ENCODE data around the gene FGGY. TPM values are rescaled to one million over a fixed set of nuclear protein-coding genes. Genes with fewer than 3 reads are reported as not detected.

Gene FGGY
- total RNA-seq, 1 experiment from 2014 or later, result 12.0 TPM

DNA sequence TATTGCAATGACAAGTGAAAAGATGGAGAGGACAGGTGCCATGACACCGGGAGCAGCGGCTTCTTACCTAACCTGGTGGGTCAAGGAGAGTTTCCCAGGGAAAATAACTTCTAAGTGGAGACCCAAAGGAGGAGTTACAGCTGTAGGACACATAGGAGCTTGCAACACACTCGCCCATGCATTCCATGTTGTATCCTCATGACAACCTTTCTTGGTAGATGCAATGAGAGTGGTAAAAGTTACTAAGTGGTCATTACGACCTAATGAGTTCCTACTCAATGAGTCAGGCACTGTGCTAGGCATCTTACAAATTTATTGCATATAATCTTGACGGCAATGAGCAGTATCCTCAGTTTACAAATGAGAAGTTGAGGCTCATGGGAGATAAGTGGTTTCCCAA is 398.4 kb downstream of the FGGY start (continued):
- TF ChIP-seq, protein P1, sequence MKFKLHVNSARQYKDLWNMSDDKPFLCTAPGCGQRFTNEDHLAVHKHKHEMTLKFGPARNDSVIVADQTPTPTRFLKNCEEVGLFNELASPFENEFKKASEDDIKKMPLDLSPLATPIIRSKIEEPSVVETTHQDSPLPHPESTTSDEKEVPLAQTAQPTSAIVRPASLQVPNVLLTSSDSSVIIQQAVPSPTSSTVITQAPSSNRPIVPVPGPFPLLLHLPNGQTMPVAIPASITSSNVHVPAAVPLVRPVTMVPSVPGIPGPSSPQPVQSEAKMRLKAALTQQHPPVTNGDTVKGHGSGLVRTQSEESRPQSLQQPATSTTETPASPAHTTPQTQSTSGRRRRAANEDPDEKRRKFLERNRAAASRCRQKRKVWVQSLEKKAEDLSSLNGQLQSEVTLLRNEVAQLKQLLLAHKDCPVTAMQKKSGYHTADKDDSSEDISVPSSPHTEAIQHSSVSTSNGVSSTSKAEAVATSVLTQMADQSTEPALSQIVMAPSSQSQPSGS (CRISPR knock-in tag; IDR thresholded peaks at IDR 0.05; ENCODE audit: borderline replicate concordance, low read depth), result no peak

DNA sequence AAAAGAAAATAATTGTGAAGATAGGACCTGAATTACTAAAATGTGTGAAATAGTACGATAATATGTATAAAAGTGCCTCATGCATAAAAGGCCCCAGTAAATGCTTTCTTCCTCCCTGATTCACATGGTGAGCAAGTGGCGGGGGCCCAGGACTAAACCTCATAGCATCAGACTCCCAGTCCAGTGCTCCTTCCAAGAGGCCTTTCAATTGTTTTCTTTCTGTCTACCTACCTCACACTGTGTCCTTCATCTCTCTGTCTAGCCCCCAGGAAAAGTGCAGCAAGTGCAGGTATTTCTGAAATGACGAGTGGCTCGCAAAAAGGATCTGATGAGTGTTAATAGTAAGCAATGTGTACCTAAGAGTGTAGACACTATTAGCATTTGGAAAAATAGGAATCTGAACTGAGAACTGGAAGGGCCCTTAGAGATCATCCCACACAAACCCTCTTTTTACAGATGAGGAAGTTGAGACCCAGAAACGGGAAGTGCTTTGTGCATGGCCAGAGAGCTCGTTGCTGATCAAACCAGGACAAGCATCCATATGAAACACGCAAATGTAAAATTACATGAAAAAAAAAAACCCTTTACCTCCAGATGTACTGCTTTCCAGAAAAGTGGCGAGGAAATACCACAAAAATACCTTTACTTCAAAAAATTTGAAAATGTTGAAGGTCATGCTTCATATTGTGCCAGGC is 399.7 kb downstream of the FGGY start:
- H3K36me3 Mint-ChIP-seq, result no peaks in the 10 kb centered on the region
- no peak overlapping the region for H3K27ac Mint-ChIP-seq
- H3K4me3 Mint-ChIP-seq, result no peak overlapping the region
- ATAC-seq (no peak), DNase-seq (ENCODE audit: low spot score) (no peak)
- no peak for TF ChIP-seq FOXJ3 (CRISPR knock-in tag; IDR thresholded peaks at IDR 0.05; ENCODE audit: borderline replicate concordance)
- no peak for TF ChIP-seq TEAD1 (CRISPR knock-in tag; IDR thresholded peaks at IDR 0.05)
- TF ChIP-seq PRRX2 (CRISPR knock-in tag; IDR thresholded peaks at IDR 0.05), result no peak
- TF ChIP-seq NFATC4 (CRISPR knock-in tag; IDR thresholded peaks at IDR 0.05), result no peak
- no peak for TF ChIP-seq ZNF219 (CRISPR knock-in tag; IDR thresholded peaks at IDR 0.05; ENCODE audit: borderline replicate concordance)
- TF ChIP-seq NR3C1 (CRISPR knock-in tag; conservative IDR thresholded peaks at IDR 0.05; ENCODE audit: low read depth), result no peak
- TF ChIP-seq ZNF423 (CRISPR knock-in tag; IDR thresholded peaks at IDR 0.05), result no peak
- TF ChIP-seq, protein P2, sequence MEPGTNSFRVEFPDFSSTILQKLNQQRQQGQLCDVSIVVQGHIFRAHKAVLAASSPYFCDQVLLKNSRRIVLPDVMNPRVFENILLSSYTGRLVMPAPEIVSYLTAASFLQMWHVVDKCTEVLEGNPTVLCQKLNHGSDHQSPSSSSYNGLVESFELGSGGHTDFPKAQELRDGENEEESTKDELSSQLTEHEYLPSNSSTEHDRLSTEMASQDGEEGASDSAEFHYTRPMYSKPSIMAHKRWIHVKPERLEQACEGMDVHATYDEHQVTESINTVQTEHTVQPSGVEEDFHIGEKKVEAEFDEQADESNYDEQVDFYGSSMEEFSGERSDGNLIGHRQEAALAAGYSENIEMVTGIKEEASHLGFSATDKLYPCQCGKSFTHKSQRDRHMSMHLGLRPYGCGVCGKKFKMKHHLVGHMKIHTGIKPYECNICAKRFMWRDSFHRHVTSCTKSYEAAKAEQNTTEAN (CRISPR knock-in tag; IDR thresholded peaks at IDR 0.05), result no peak
- TF ChIP-seq CREB1 (CRISPR knock-in tag; IDR thresholded peaks at IDR 0.05), result no peak
- TF ChIP-seq FOXP1 (CRISPR knock-in tag; IDR thresholded peaks at IDR 0.05; ENCODE audit: borderline replicate concordance), result no peak
- peaks cover 28% of the 10 kb centered on the region for H3K4me1 Mint-ChIP-seq
- ChIA-PET POLR2A (no interaction called here), CTCF (no interaction called here)
- no peaks in the 10 kb centered on the region for H3K27me3 Mint-ChIP-seq (ENCODE audit: low read depth)
- peaks cover 4% of the 10 kb centered on the region for H3K9me3 Mint-ChIP-seq

DNA sequence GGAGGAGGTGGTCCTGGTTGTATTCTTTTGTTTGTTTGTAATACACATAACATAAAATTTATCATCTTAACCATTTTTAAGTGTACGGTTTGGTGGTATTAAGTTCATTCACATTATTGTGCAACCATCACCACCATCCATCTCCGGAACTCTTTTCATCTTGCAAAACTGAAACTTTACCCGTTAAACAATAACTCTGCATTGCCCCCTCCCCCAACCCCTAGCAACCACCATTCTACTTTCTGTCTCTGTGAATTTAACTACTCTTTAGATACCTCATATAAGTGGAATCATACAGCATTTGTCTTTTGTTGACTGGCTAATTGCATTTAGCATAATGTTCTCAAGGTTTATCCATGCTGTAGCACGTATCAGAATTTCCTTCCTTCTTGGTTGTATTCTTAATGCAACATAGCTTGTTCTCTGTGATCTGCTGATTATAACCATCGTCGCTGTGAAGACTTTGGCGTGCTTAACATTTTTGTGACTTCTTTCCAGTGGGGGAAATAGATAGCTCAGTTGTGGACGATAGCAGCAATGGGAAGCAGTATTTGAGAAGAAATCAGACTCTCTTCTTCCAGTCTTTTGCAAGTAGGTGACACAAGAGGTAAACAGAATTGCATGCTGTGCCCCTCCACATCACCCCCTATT is 400.4 kb downstream of the FGGY start:
- Mint-ChIP-seq H3K4me3 (no peak overlapping the region), H3K27me3 (ENCODE audit: low read depth) (no peaks in the 10 kb centered on the region), H3K36me3 (no peaks in the 10 kb centered on the region), H3K4me1 (peaks cover 28% of the 10 kb centered on the region), H3K9me3 (peaks cover 4% of the 10 kb centered on the region), H3K27ac (no peak overlapping the region)
- DNase-seq (ENCODE audit: low spot score) (no peak), ATAC-seq (no peak)
- ChIA-PET CTCF (interaction anchor here (1.2 to 1.9 kb wide), 3 partner anchors 19 to 407 kb away, joined by 3 to 7 read pairs (median 4); no protein-coding TSS in a partner anchor), POLR2A (no interaction called here)
- TF ChIP-seq, protein P2 (CRISPR knock-in tag; IDR thresholded peaks at IDR 0.05), result no peak
- TF ChIP-seq, protein P3, sequence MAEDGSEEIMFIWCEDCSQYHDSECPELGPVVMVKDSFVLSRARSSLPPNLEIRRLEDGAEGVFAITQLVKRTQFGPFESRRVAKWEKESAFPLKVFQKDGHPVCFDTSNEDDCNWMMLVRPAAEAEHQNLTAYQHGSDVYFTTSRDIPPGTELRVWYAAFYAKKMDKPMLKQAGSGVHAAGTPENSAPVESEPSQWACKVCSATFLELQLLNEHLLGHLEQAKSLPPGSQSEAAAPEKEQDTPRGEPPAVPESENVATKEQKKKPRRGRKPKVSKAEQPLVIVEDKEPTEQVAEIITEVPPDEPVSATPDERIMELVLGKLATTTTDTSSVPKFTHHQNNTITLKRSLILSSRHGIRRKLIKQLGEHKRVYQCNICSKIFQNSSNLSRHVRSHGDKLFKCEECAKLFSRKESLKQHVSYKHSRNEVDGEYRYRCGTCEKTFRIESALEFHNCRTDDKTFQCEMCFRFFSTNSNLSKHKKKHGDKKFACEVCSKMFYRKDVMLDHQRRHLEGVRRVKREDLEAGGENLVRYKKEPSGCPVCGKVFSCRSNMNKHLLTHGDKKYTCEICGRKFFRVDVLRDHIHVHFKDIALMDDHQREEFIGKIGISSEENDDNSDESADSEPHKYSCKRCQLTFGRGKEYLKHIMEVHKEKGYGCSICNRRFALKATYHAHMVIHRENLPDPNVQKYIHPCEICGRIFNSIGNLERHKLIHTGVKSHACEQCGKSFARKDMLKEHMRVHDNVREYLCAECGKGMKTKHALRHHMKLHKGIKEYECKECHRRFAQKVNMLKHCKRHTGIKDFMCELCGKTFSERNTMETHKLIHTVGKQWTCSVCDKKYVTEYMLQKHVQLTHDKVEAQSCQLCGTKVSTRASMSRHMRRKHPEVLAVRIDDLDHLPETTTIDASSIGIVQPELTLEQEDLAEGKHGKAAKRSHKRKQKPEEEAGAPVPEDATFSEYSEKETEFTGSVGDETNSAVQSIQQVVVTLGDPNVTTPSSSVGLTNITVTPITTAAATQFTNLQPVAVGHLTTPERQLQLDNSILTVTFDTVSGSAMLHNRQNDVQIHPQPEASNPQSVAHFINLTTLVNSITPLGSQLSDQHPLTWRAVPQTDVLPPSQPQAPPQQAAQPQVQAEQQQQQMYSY (CRISPR knock-in tag; IDR thresholded peaks at IDR 0.05), result no peak
- TF ChIP-seq, protein P4, sequence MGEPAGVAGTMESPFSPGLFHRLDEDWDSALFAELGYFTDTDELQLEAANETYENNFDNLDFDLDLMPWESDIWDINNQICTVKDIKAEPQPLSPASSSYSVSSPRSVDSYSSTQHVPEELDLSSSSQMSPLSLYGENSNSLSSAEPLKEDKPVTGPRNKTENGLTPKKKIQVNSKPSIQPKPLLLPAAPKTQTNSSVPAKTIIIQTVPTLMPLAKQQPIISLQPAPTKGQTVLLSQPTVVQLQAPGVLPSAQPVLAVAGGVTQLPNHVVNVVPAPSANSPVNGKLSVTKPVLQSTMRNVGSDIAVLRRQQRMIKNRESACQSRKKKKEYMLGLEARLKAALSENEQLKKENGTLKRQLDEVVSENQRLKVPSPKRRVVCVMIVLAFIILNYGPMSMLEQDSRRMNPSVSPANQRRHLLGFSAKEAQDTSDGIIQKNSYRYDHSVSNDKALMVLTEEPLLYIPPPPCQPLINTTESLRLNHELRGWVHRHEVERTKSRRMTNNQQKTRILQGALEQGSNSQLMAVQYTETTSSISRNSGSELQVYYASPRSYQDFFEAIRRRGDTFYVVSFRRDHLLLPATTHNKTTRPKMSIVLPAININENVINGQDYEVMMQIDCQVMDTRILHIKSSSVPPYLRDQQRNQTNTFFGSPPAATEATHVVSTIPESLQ (CRISPR knock-in tag; IDR thresholded peaks at IDR 0.05), result no peak
- TF ChIP-seq ZNF423 (CRISPR knock-in tag; IDR thresholded peaks at IDR 0.05), result no peak
- TF ChIP-seq, protein P5, sequence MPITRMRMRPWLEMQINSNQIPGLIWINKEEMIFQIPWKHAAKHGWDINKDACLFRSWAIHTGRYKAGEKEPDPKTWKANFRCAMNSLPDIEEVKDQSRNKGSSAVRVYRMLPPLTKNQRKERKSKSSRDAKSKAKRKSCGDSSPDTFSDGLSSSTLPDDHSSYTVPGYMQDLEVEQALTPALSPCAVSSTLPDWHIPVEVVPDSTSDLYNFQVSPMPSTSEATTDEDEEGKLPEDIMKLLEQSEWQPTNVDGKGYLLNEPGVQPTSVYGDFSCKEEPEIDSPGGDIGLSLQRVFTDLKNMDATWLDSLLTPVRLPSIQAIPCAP (CRISPR knock-in tag; IDR thresholded peaks at IDR 0.05), result no peak
- no peak for TF ChIP-seq TCF7 (CRISPR knock-in tag; IDR thresholded peaks at IDR 0.05; ENCODE audit: low read depth)
- TF ChIP-seq, protein P6, sequence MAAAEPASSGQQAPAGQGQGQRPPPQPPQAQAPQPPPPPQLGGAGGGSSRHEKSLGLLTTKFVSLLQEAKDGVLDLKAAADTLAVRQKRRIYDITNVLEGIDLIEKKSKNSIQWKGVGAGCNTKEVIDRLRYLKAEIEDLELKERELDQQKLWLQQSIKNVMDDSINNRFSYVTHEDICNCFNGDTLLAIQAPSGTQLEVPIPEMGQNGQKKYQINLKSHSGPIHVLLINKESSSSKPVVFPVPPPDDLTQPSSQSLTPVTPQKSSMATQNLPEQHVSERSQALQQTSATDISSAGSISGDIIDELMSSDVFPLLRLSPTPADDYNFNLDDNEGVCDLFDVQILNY (CRISPR knock-in tag; IDR thresholded peaks at IDR 0.05), result no peak
- TF ChIP-seq ZNF232 (CRISPR knock-in tag; IDR thresholded peaks at IDR 0.05), result no peak
- no peak for TF ChIP-seq FOXJ3 (CRISPR knock-in tag; IDR thresholded peaks at IDR 0.05; ENCODE audit: borderline replicate concordance)
- TF ChIP-seq SMAD4 (CRISPR knock-in tag; IDR thresholded peaks at IDR 0.05), result no peak
- TF ChIP-seq SMAD3 (CRISPR knock-in tag; IDR thresholded peaks at IDR 0.05; ENCODE audit: borderline replicate concordance), result no peak
- TF ChIP-seq TEAD1 (CRISPR knock-in tag; IDR thresholded peaks at IDR 0.05), result no peak

All from WTC11 (cell line).